HL-60 (cell line): ENCODE measurements around the gene SLC5A6.

Experiments
- DNase-seq, 2 experiments: peaks; one replicate each; pipeline ENCODE4 v3.0.0-alpha.2; 2010 to 2020; ENCODE audit warnings: low read depth in 1 of 2, low spot score in 1 of 2
- H3K27ac ChIP-seq: fragments of 250-450 bp; sonication (Bioruptor Pico); replicated peaks from 2 replicates; pipeline ENCODE4 v1.5.1; 2020; ENCODE audit warnings: mild to moderate bottlenecking, moderate library complexity
- H3K27me3 ChIP-seq: fragments of 250-450 bp; sonication (Bioruptor Pico); 2 replicates; pipeline ENCODE4 v1.5.1; 2021; ENCODE audit warnings: mild to moderate bottlenecking, moderate library complexity; ENCODE audit not compliant: insufficient read depth, poor library complexity, severe bottlenecking
- H3K4me3 ChIP-seq: replicated peaks from 2 replicates; pipeline ENCODE4 v1.5.1; 2011; ENCODE audit warnings: mild to moderate bottlenecking, control low read depth, low read length; ENCODE audit not compliant: insufficient read depth
- CTCF ChIP-seq: IDR thresholded peaks from one replicate; pipeline ENCODE4 v1.5.1; 2011; ENCODE audit warnings: low read length, control low read depth, inconsistent platforms; ENCODE audit not compliant: insufficient read depth
- GABPA ChIP-seq: IDR thresholded peaks from 2 replicates; pipeline ENCODE4 v1.6.1; 2012; ENCODE audit warnings: low read depth
- POLR2AphosphoS5 ChIP-seq: IDR thresholded peaks from 2 replicates; pipeline ENCODE4 v1.6.1; 2012; ENCODE audit warnings: low read depth
- REST ChIP-seq: IDR thresholded peaks from 2 replicates; pipeline ENCODE4 v1.6.1; 2012; ENCODE audit warnings: low read depth; ENCODE audit not compliant: insufficient replicate concordance
- SPI1 ChIP-seq: IDR thresholded peaks from 2 replicates; pipeline ENCODE4 v1.6.1; 2012; ENCODE audit warnings: low read depth, mild to moderate bottlenecking, borderline replicate concordance
- long read RNA-seq: library from polyadenylated mRNA; unstranded; transcript quantifications from one replicate; pipeline ENCODE4 v2.0.0, GENCODE V29; 2020

The SLC5A6 gene
- long read RNA-seq, transcript SLC5A6-201 (17 exons, 3,231 nt) = major isoform, 45 of 321 reads
- long read RNA-seq, partial matches to known transcripts = 17 of 321 reads
- long read RNA-seq, other reads (novel, unspliced or antisense) = 259 of 321 reads

GRCh38 chr2:27211943-27212625, at the start of gene SLC5A6, which contains the start of gene ATRAID:
Gene SLC5A6, minus strand, starts transcription at chr2:27212268. Its CDS starts 4,618 bp downstream, at chr2:27207650.
Gene ATRAID, plus strand, starts transcription at chr2:27212041. Its CDS starts 328 bp downstream, at chr2:27212369.
- peak within 1 kb of the TSS; percentile 98 for H3K27ac ChIP-seq
- DNase-seq = peak; percentile 81 to 85
- no peaks in the 10 kb centered on the region for H3K27me3 ChIP-seq
- TF ChIP-seq REST = peak; percentile 68
- TF ChIP-seq GABPA = peak; percentile 65; the same call in 1 of the 2 replicates
- no peak for TF ChIP-seq SPI1
- TF ChIP-seq POLR2AphosphoS5 = peak; percentile 70
- TF ChIP-seq CTCF = no peak
- peak within 1 kb of the TSS; percentile 87 for H3K4me3 ChIP-seq

GRCh38 chr2:27261241-27261925, 49.3 kb upstream of the SLC5A6 start:
- TF ChIP-seq CTCF = no peak
- no peak for TF ChIP-seq SPI1
- TF ChIP-seq REST = no peak
- no peak for TF ChIP-seq GABPA
- no peak for TF ChIP-seq POLR2AphosphoS5
- H3K27me3 ChIP-seq = peaks cover 60% of the 10 kb centered on the region
- no peak for DNase-seq
- no peak overlapping the region for H3K4me3 ChIP-seq
- H3K27ac ChIP-seq = no peak overlapping the region

- no peak overlapping the region for H3K4me3 ChIP-seq
- peaks cover 38% of the 10 kb centered on the region for H3K27me3 ChIP-seq
- no peak for TF ChIP-seq GABPA
- DNase-seq = no peak
- H3K27ac ChIP-seq = no peak overlapping the region
Observed at GRCh38 chr2:27258051-27258450, 46.0 kb upstream of the SLC5A6 start.

- H3K27me3 ChIP-seq = peaks cover 31% of the 10 kb centered on the region
- no peak overlapping the region for H3K27ac ChIP-seq
- no peak overlapping the region for H3K4me3 ChIP-seq
- DNase-seq = no peak
- TF ChIP-seq SPI1 = no peak
- TF ChIP-seq CTCF = no peak
- TF ChIP-seq POLR2AphosphoS5 = no peak
- no peak for TF ChIP-seq GABPA
- TF ChIP-seq REST = no peak
Observed at GRCh38 chr2:27256855-27257454, 44.9 kb upstream of the SLC5A6 start.
